Fibroblast of peridontal ligament (primary cell): ENCODE measurements around the gene ABCB1.
"Not testable (repeated sequence)": the region's sequence is repeated elsewhere in the genome, so short reads cannot be mapped to it uniquely, and the experiment has no call there.

Source experiments
- DNase-seq: peaks from one replicate; pipeline ENCODE4 v3.0.0-alpha.2; 2010; ENCODE audit errors: extremely low read depth

The ABCB1 gene

GRCh38 chr7:87473192-87473591 is 127.5 kb downstream of the ABCB1 start:
- no peak for DNase-seq

DNA sequence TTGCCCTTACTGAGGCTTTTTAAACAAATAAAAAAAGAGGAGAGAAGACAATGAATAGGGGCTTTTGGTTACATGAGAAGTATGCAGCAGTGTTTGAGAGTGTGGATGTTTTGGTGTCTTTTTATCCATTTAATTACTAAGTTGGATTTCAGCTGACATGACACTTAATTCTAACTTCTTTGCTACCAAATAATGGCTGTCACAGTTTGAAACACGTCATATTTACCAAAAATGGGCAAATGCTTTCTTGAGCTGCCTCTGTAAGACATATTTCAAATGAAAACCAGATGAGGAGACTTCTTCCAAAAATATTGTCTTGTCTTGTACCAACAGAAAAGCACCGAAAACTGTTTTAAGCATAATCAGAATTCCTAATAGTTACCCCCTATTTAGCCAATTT is 129.2 kb downstream of the ABCB1 start:
- no peak for DNase-seq

- not testable (repeated sequence) for DNase-seq
These were observed 131.5 kb downstream of the ABCB1 start for GRCh38 chr7:87469204-87469603.

- DNase-seq, result not testable (repeated sequence)
These were observed 135.2 kb downstream of the ABCB1 start for GRCh38 chr7:87465534-87465880.

DNA sequence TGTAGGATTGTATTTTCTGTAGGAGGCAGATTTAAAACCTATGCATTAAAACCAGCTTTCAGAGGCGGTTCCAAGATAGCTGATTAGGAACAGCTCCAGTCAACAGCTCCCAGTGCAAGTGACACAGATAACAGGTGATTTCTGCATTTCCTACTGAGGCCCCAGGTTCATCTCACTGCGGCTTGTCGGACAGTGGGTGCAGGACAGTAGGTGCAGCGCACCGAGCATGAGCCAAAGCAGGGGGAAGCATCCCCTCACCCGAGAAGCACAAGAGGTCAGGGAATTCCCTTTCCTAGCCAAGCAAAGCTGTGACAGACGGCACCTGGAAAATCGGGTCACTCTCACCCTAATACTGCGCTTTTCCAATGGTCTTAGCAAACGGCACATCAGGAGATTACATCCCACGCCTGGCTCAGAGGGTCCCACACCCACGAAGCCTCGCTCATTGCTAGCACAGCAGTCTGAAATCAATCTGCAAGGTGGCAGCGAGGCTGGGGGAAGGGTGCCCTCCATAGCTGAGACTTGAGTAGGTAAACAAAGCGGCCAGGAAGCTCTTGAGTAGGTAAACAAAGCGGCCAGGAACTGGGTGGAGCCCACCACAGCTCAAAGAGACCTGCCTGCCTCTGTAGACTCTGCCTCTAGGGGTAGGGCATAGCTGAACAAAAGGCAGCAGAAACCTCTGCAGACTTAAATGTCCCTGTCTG is 135.7 kb downstream of the ABCB1 start:
- DNase-seq, result not testable (repeated sequence)

DNA sequence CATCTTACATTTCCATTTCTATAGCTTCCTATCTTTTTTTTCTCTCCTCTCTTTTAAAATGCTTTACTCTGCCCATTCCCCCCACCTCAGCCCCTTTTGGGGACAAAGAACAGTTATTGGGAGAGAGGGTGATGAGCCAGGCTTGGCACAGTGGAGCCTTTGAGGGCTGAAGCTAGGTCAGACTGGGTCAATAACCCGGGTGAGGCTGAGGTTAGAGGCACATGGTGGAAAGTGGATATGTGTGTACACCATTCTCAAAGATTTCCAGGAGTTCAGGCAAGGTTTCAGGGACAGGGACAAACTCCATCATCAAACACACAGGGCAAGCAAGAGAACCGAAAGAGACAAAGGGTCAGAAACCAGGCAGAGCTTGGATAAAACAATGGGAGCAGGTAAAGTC is 136.7 kb downstream of the ABCB1 start:
- no peak for DNase-seq

DNA sequence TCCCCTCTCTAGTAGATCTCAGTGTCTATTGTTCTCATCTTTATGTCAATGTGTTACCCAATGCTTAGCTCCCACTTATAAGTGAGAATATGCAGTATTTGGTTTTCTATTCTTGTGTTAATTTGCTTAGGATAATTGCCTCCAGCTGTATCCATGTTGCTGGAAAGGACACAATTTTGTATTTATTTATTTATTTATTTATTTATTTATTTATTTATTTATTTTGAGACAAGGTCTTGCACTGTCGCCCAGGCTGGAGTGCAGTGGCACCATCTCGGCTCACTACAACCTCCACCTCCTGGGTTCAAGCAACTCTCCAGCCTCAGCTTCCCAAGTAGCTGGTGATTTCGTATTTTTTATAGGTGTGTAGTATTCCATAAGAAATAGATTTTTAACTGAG is 140.2 kb downstream of the ABCB1 start:
- DNase-seq, result not testable (repeated sequence)

DNA sequence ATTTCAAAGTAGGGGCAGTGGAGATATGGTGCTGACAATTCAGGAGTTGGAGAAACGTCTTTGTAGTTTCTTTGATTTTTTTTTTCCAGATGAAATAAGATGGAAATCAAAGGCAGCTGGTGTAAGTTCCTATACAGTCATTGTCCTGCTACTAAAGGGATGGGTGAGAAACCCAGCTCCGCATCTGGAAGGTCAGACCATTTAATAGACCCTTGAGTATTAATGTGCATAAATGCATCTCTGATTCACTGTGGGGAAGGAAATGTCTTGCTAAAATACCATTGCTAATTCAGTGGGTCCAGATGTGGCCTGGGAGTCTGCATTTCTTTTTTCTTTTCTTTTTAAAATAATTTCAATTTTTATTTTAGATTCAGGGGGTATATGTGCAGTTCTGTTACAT is 140.7 kb downstream of the ABCB1 start:
- DNase-seq, result no peak

DNA sequence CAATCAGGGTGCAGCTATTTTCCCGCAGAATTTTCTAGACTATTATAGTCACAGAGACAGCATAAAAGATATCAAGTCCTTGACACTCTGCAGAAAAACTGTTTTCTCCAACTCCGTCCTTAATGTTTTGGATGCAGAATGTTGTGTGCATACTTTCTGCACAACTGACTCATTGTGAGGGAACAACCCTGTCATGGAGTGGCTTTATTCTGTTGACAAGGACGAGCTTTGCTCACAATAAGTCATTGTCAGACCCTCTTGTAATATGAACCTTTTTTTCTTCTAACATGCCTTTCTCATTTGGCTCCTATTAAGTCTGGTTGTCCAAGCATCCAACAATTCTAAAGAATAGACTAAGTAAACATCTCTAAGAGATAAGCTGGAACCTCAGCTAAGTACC is 142.5 kb downstream of the ABCB1 start:
- DNase-seq, result no peak

GRCh38 chr7:87456247-87456646 is 144.4 kb downstream of the ABCB1 start:
- no peak for DNase-seq
